Liver (tissue), 9 donors: ENCODE data around the gene PPP1R9A. TPM values are rescaled to one million over a fixed set of nuclear protein-coding genes. Genes with fewer than 3 reads are reported as not detected.

Experiments used
- DNase-seq: peaks from one replicate; pipeline ENCODE4 v3.0.0-alpha.2; 2017; ENCODE audit warnings: low spot score
- H3K27ac ChIP-seq, 2 donors: one replicate each; pipeline ENCODE4 v1.7.0; 2013; ENCODE audit warnings: inconsistent platforms in 2 of 2, low read length in 2 of 2, control low read depth in 1 of 2, low read depth in 1 of 2, mild to moderate bottlenecking in 1 of 2
- H3K27me3 ChIP-seq, 4 donors: one replicate each; pipeline versions ENCODE4 v1.6.1 to v1.7.0; 2013; ENCODE audit warnings: low read length in 3 of 4, inconsistent platforms in 1 of 4, mild to moderate bottlenecking in 1 of 4, moderate library complexity in 1 of 4; ENCODE audit not compliant: control insufficient read depth in 4 of 4, insufficient read depth in 4 of 4
- H3K36me3 ChIP-seq, 4 donors: one replicate each; pipeline versions ENCODE4 v1.6.1 to v1.7.0; 2013; ENCODE audit warnings: low read length in 3 of 4, mild to moderate bottlenecking in 3 of 4, low read depth in 1 of 4, moderate library complexity in 1 of 4; ENCODE audit not compliant: control insufficient read depth in 4 of 4, insufficient read depth in 3 of 4
- H3K4me1 ChIP-seq, 4 donors: one replicate each; pipeline versions ENCODE4 v1.6.1 to v1.7.0; 2013; ENCODE audit warnings: low read length in 3 of 4, mild to moderate bottlenecking in 3 of 4, moderate library complexity in 1 of 4; ENCODE audit not compliant: control insufficient read depth in 4 of 4, insufficient read depth in 4 of 4
- H3K4me3 ChIP-seq, 3 donors: one replicate each; pipeline versions ENCODE4 v1.6.1 to v1.7.0; 2013; ENCODE audit warnings: low read length in 3 of 3, control low read depth in 1 of 3, low read depth in 1 of 3, mild to moderate bottlenecking in 1 of 3
- H3K9ac ChIP-seq, 2 donors: one replicate each; pipeline ENCODE4 v1.7.0; 2013; ENCODE audit warnings: low read length in 2 of 2, mild to moderate bottlenecking in 2 of 2, moderate library complexity in 2 of 2, control low read depth in 1 of 2, low read depth in 1 of 2
- H3K9me3 ChIP-seq, 4 donors: one replicate each; pipeline versions ENCODE4 v1.6.1 to v1.7.0; 2013; ENCODE audit warnings: low read length in 3 of 4; ENCODE audit not compliant: control insufficient read depth in 4 of 4
- ATF3 ChIP-seq: IDR thresholded peaks from 2 replicates; pipeline ENCODE4 v1.6.1; 2016; ENCODE audit warnings: antibody characterized with exemption
- CTCF ChIP-seq: fragments of 150-350 bp; IDR thresholded peaks from 2 replicates; pipeline ENCODE4 v1.5.1; 2017; ENCODE audit warnings: improper control_type of control experiment, low read depth, low read length; ENCODE audit not compliant: missing input control
- EGR1 ChIP-seq, 2 donors: IDR thresholded peaks; 2 replicates each; pipeline ENCODE4 v1.6.1; 2016 to 2018; ENCODE audit warnings: antibody characterized with exemption in 2 of 2, low read depth in 2 of 2
- FOXA1 ChIP-seq: IDR thresholded peaks from 2 replicates; pipeline ENCODE4 v1.6.1; 2016; ENCODE audit warnings: antibody characterized with exemption
- FOXA2 ChIP-seq: IDR thresholded peaks from 2 replicates; pipeline ENCODE4 v1.6.1; 2016; ENCODE audit warnings: antibody characterized with exemption
- GABPA ChIP-seq, 2 donors: IDR thresholded peaks in 1 of 2; conservative IDR thresholded peaks in 1 of 2; 2 replicates each; pipeline ENCODE4 v1.6.1; 2016; ENCODE audit warnings: antibody characterized with exemption in 2 of 2, mild to moderate bottlenecking in 1 of 2, moderate library complexity in 1 of 2
- HNF4A ChIP-seq, 2 donors: conservative IDR thresholded peaks; 2 replicates each; pipeline ENCODE4 v1.6.1; 2016; ENCODE audit warnings: antibody characterized with exemption in 2 of 2, mild to moderate bottlenecking in 2 of 2
- HNF4G ChIP-seq: IDR thresholded peaks from 2 replicates; pipeline ENCODE4 v1.6.1; 2016; ENCODE audit warnings: antibody characterized with exemption
- JUND ChIP-seq, 2 donors: IDR thresholded peaks; 2 replicates each; pipeline ENCODE4 v1.6.1; 2016; ENCODE audit warnings: antibody characterized with exemption in 2 of 2
- MAX ChIP-seq: IDR thresholded peaks from 2 replicates; pipeline ENCODE4 v1.6.1; 2016; ENCODE audit warnings: antibody characterized with exemption
- NR2F2 ChIP-seq: IDR thresholded peaks from 2 replicates; pipeline ENCODE4 v1.6.1; 2016; ENCODE audit warnings: antibody characterized with exemption
- REST ChIP-seq: IDR thresholded peaks from 2 replicates; pipeline ENCODE4 v1.6.1; 2016; ENCODE audit warnings: antibody characterized with exemption, mild to moderate bottlenecking
- RXRA ChIP-seq, 2 donors: IDR thresholded peaks; 2 replicates each; pipeline ENCODE4 v1.6.1; 2017 to 2018; ENCODE audit warnings: antibody characterized with exemption in 2 of 2, mild to moderate bottlenecking in 1 of 2
- SP1 ChIP-seq: IDR thresholded peaks from 2 replicates; pipeline ENCODE4 v1.6.1; 2018; ENCODE audit warnings: antibody characterized with exemption, mild to moderate bottlenecking
- TAF1 ChIP-seq: conservative IDR thresholded peaks from 2 replicates; pipeline ENCODE4 v1.6.1; 2016; ENCODE audit warnings: antibody characterized with exemption, mild to moderate bottlenecking
- YY1 ChIP-seq: IDR thresholded peaks from 2 replicates; pipeline ENCODE4 v1.6.1; 2016; ENCODE audit warnings: antibody characterized with exemption, mild to moderate bottlenecking
- WGBS: extraction: QIAGEN DNeasy Blood & Tissue Kit; methylation state at CpG from one replicate; pipeline ENCODE4 v1.1.7; 2013; 5-methylcytosine and 5-hydroxymethylcytosine counted together
- polyA plus RNA-seq, 2 donors: library from polyadenylated mRNA; stranded (reverse) in 1 of 2; unstranded in 1 of 2; fragments of 200-250 nt in 1 of 2; fragments of >200 nt in 1 of 2; fragmentation: Nextera tagmentation in 1 of 2; extraction: Ambion mirVana in 1 of 2; gene quantifications; one replicate each; pipeline versions ENCODE4 v1.2.1 to v1.2.3, GENCODE V29; 2013 to 2015
- total RNA-seq, 2 donors: library from RNA; depleted of rRNA; stranded (reverse); fragments of >200 nt; gene quantifications; one replicate each; pipeline ENCODE4 v1.2.3, GENCODE V29; 2014
- TF ChIP-seq, protein P1 (sequence below): IDR thresholded peaks from 2 replicates; pipeline ENCODE4 v1.6.1; 2016; ENCODE audit warnings: antibody characterized with exemption
- donor health status: healthy.
- donor health status: healthy.
- donor health status: healthy.
- donor health status: healthy.
- donor health status: healthy.

PPP1R9A gene
- total and polyA plus RNA-seq, 4 donors, result 0.17 to 5.4 (median 2.7) TPM

DNA sequence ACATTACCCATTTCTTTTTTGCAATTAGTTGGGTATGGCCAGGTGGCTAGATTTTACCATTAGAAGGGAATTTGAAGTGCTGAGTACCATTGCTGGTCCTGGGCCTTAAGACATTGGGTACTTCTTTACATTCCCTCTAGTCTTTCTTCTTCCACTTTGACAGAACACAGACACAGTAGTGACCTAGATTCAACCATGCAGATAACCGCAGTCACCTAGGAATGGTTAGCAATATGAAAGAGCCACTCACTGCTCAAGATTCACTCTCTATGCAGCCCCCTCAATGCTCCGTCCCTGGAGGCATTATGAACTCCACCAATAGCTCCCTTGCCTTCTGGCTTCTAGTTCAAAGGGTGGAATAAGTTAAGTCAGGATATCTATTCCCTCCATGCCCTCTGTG lies 433.1 kb downstream of the PPP1R9A start:
- Histone ChIP-seq H3K27me3 (no peaks in the 10 kb centered on the region), H3K9me3 (no peaks in the 10 kb centered on the region), H3K4me3 (no peak overlapping the region), H3K36me3 (no peaks in the 10 kb centered on the region), H3K4me1 (peaks cover 3 to 14% (median 6%) of the 10 kb centered on the region in 4 donors), H3K27ac (no peak overlapping the region), H3K9ac (no peak overlapping the region)
- 92% methylated on average over 2 of the region's 2 CpGs for WGBS
- no peak for TF ChIP-seq JUND (IDR thresholded peaks at IDR 0.05)
- TF ChIP-seq CTCF, result no peak
- no peak for TF ChIP-seq YY1
- DNase-seq, result no peak

GRCh38 chr7:95342029-95342428 lies 434.6 kb downstream of the PPP1R9A start:
- H3K36me3 ChIP-seq, result no peaks in the 10 kb centered on the region
- H3K9me3 ChIP-seq, result no peaks in the 10 kb centered on the region
- peaks cover 0 to 11% (median 4%) of the 10 kb centered on the region in 4 donors for H3K4me1 ChIP-seq
- TF ChIP-seq HNF4G (no peak), FOXA2 (no peak), NR2F2 (no peak), YY1 (no peak), SP1 (no peak), FOXA1 (no peak), CTCF (no peak), TAF1 (no peak), HNF4A (conservative IDR thresholded peaks at IDR 0.05) (no peak), RXRA (IDR thresholded peaks at IDR 0.05) (no peak), EGR1 (IDR thresholded peaks at IDR 0.05; ENCODE audit: low read depth in 2 of 2) (no peak), GABPA (IDR thresholded peaks at IDR 0.05 in 1 of 2, conservative IDR thresholded peaks at IDR 0.05 in 1 of 2) (no peak), REST (no peak), JUND (IDR thresholded peaks at IDR 0.05) (no peak), MAX (no peak), ATF3 (no peak)
- TF ChIP-seq, protein P1, sequence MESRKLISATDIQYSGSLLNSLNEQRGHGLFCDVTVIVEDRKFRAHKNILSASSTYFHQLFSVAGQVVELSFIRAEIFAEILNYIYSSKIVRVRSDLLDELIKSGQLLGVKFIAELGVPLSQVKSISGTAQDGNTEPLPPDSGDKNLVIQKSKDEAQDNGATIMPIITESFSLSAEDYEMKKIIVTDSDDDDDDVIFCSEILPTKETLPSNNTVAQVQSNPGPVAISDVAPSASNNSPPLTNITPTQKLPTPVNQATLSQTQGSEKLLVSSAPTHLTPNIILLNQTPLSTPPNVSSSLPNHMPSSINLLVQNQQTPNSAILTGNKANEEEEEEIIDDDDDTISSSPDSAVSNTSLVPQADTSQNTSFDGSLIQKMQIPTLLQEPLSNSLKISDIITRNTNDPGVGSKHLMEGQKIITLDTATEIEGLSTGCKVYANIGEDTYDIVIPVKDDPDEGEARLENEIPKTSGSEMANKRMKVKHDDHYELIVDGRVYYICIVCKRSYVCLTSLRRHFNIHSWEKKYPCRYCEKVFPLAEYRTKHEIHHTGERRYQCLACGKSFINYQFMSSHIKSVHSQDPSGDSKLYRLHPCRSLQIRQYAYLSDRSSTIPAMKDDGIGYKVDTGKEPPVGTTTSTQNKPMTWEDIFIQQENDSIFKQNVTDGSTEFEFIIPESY, result no peak
- H3K27me3 ChIP-seq, result no peaks in the 10 kb centered on the region
- no peak overlapping the region for H3K27ac ChIP-seq
- H3K4me3 ChIP-seq, result no peak overlapping the region
- H3K9ac ChIP-seq, result no peak overlapping the region
- no peak for DNase-seq
- 58% methylated on average over 3 of the region's 3 CpGs for WGBS
